ENCODE measurements around the gene FAM234B. TPM values are rescaled to one million over a fixed set of nuclear protein-coding genes. Genes with fewer than 3 reads are reported as not detected.

FAM234B gene
- total RNA-seq, 4 donors from 2014 or later = 4.7 to 6.5 (median 5.5) TPM

GRCh38 chr12:13100882-13101769 lies 56.9 kb downstream of the FAM234B start:
- Histone ChIP-seq H3K4me3 (peak overlapping the region; percentile 35 to 67), H3K9me3 (no peaks in the 10 kb centered on the region), H3K36me3 (no peaks in the 10 kb centered on the region), H3K4me1 (peaks cover 0 to 52% (median 3%) of the 10 kb centered on the region in 3 donors), H3K27ac (peak overlapping the region; percentile 61 to 92 (median 88)), H3K27me3 (no peaks in the 10 kb centered on the region)
- peak; percentile 39 to 65 for TF ChIP-seq POLR2A (IDR thresholded peaks at IDR 0.05)
- TF ChIP-seq CTCF (IDR thresholded peaks at IDR 0.05) = peak in 1 of 4 experiments; percentile 6
- TF ChIP-seq EP300 (IDR thresholded peaks at IDR 0.05) = no peak
- peak; percentile 94 for TF ChIP-seq POLR2AphosphoS5 (IDR thresholded peaks at IDR 0.05)
- 8% methylated on average over 12 of the region's 79 CpGs; no CpG with 5 or more reads in 1 of the 2 donors for WGBS, 2 donors (ENCODE audit: low coverage in 1 of 2)
- peak; percentile 87 for ATAC-seq

GRCh38 chr12:13101821-13102375 lies 57.7 kb downstream of the FAM234B start:
- Histone ChIP-seq H3K4me3 (peak overlapping the region in 1 of 2 donors; percentile 67), H3K9me3 (no peaks in the 10 kb centered on the region), H3K27ac (peak overlapping the region; percentile 61 to 92 (median 88)), H3K4me1 (peaks cover 0 to 51% (median 3%) of the 10 kb centered on the region in 3 donors), H3K27me3 (no peaks in the 10 kb centered on the region), H3K36me3 (no peaks in the 10 kb centered on the region)
- TF ChIP-seq CTCF (IDR thresholded peaks at IDR 0.05) (no peak), POLR2AphosphoS5 (IDR thresholded peaks at IDR 0.05) (no peak)
- WGBS, 2 donors (ENCODE audit: low coverage in 1 of 2) = 54 to 98% methylated on average over 5 to 6 of the region's 10 CpGs
- ATAC-seq = no peak

- ATAC-seq = no peak
- Histone ChIP-seq H3K9me3 (no peaks in the 10 kb centered on the region), H3K36me3 (no peaks in the 10 kb centered on the region), H3K4me3 (no peak overlapping the region), H3K27ac (peak overlapping the region in 3 of 4 donors; percentile 86 to 92 (median 91)), H3K4me1 (peaks cover 0 to 44% (median 3%) of the 10 kb centered on the region in 3 donors), H3K27me3 (no peaks in the 10 kb centered on the region)
- TF ChIP-seq POLR2A (IDR thresholded peaks at IDR 0.05) (no peak), CTCF (IDR thresholded peaks at IDR 0.05) (no peak), EP300 (IDR thresholded peaks at IDR 0.05) (no peak), POLR2AphosphoS5 (IDR thresholded peaks at IDR 0.05) (no peak)
- 52 to 54% methylated on average over 4 to 5 of the region's 7 CpGs for WGBS, 2 donors (ENCODE audit: low coverage in 1 of 2)
Measured at GRCh38 chr12:13102461-13103195, 58.4 kb downstream of the FAM234B start.

GRCh38 chr12:13103391-13104033 lies 59.3 kb downstream of the FAM234B start, which contains the start of gene GSG1:
GSG1 (minus strand) TSS chr12:13103667; CDS start chr12:13103512, 155 bp downstream.
- no peaks in the 10 kb centered on the region for H3K27me3 ChIP-seq
- ATAC-seq = no peak
- 86 to 95% methylated on average over 3 to 7 of the region's 8 CpGs for WGBS, 2 donors (ENCODE audit: low coverage in 1 of 2)
- no peaks in the 10 kb centered on the region for H3K36me3 ChIP-seq
- peaks cover 0 to 4% (median 0%) of the 10 kb centered on the region in 3 donors for H3K9me3 ChIP-seq
- H3K4me1 ChIP-seq = peaks cover 0 to 35% (median 3%) of the 10 kb centered on the region in 3 donors
- peak within 1 kb of the TSS in 3 of 4 donors; percentile 86 to 92 (median 91) for H3K27ac ChIP-seq
- TF ChIP-seq POLR2A (IDR thresholded peaks at IDR 0.05) (no peak), POLR2AphosphoS5 (IDR thresholded peaks at IDR 0.05) (no peak), CTCF (IDR thresholded peaks at IDR 0.05) (no peak), EP300 (IDR thresholded peaks at IDR 0.05) (no peak)
- H3K4me3 ChIP-seq = no peak within 1 kb of the TSS

Measured in gastroesophageal sphincter (tissue), 4 donors.